ENCODE data around the gene USP20. TPM values are rescaled to one million over a fixed set of nuclear protein-coding genes. Genes with fewer than 3 reads are reported as not detected.

Gene USP20
- total RNA-seq, 1 experiment from 2014 or later = 16.8 TPM

DNA sequence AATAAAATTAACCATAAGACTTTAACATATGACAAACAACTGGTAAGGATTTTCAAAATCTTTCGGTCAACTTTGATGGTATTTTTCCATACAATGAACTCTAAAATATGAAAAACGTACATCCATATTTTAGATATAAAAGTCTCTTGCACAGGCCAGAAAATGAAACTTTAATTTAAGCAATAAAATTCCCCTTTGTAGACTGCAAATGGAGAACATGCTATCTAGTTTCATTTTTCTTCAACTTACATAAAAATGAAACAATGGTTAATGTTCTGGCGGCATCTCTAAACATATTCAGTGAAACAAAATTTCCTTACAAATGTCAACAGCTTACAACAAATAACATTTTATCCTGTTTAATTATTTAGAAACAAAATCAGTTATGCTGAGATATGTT lies 84.0 kb downstream of the USP20 start (continued):
- TF ChIP-seq POLR2A (IDR thresholded peaks at IDR 0.05; ENCODE audit: borderline replicate concordance, extremely low read depth, insufficient read depth, insufficient read length) = no peak
- no peak for TF ChIP-seq EGR1 (IDR thresholded peaks at IDR 0.05; ENCODE audit: low read depth)

GRCh38 chr9:129919841-129920240 lies 84.6 kb downstream of the USP20 start:
- no peak for ATAC-seq
- Histone ChIP-seq H3K4me1 (ENCODE audit: control insufficient read depth in 1 of 2, insufficient read depth in 2 of 2, low read length in 2 of 2) (no peaks in the 10 kb centered on the region), H3K79me2 (ENCODE audit: insufficient read depth, low read length) (no peaks in the 10 kb centered on the region), H3K9me2 (ENCODE audit: insufficient read depth) (no peaks in the 10 kb centered on the region), H3K36me3 (ENCODE audit: control insufficient read depth in 1 of 2, insufficient read depth in 2 of 2, low read length in 2 of 2) (0 out of 4 replicates have a peak, but pooled peaks cover 0 to 1% of the 10 kb centered on the region in 2 experiments), H3K9ac (ENCODE audit: low read length) (no peak overlapping the region), H3K4me2 (ENCODE audit: low read length) (no peak overlapping the region), H3K9me3 (ENCODE audit: control insufficient read depth in 1 of 2, insufficient read depth in 1 of 2, low read depth in 1 of 2, low read length in 2 of 2) (no peaks in the 10 kb centered on the region), H3K27ac (ENCODE audit: low read depth, low read length) (no peak overlapping the region), H4K20me1 (ENCODE audit: insufficient read depth) (no peaks in the 10 kb centered on the region), H3K27me3 (ENCODE audit: insufficient read depth, low read length) (no peaks in the 10 kb centered on the region), H2AFZ (ENCODE audit: low read depth, low read length, poor library complexity, severe bottlenecking) (no peak overlapping the region), H3K4me3 (replicated peaks in 1 of 2; ENCODE audit: low read depth in 1 of 2, low read length in 2 of 2) (no peak overlapping the region)
- DNase-seq (ENCODE audit: low read depth, low spot score) = no peak
- intact Hi-C loops (cut with micrococcal nuclease) = no loop called here
- CTCF ChIA-PET = no interaction called here
- RAD21 ChIA-PET (ENCODE audit: low non-redundant PET in 1 of 2, low total read pairs in 2 of 2, uncharacterized antibody in 2 of 2, unreplicated experiment in 2 of 2) = no interaction called here
- POLR2A ChIA-PET = no interaction called here
- no TSS peak for BruUV-seq (replicated peaks)
- TF ChIP-seq FOSL1 (IDR thresholded peaks at IDR 0.05; ENCODE audit: low read depth) = no peak
- TF ChIP-seq POLR2A (IDR thresholded peaks at IDR 0.05; ENCODE audit: borderline replicate concordance, extremely low read depth, insufficient read depth, insufficient read length) = no peak
- TF ChIP-seq SP1 (IDR thresholded peaks at IDR 0.05; ENCODE audit: low read depth) = no peak
- TF ChIP-seq YY1 (IDR thresholded peaks at IDR 0.05; ENCODE audit: extremely low read depth, insufficient replicate concordance, low read depth, low read length) = no peak
- TF ChIP-seq POLR2AphosphoS5 (IDR thresholded peaks at IDR 0.05; ENCODE audit: low read depth, low read length) = no peak
- no peak for TF ChIP-seq EGR1 (IDR thresholded peaks at IDR 0.05; ENCODE audit: low read depth)
- TF ChIP-seq SRF (IDR thresholded peaks at IDR 0.05; ENCODE audit: low read depth) = no peak
- no peak for TF ChIP-seq REST (IDR thresholded peaks at IDR 0.05; ENCODE audit: low read depth)

Data from HCT116 (cell line).